Ramos (cell line): ENCODE data around the gene PPM1M.

Experiments used
- in situ Hi-C: fragments of 300-500 bp; cut with MboI; formaldehyde crosslinking; loops from one replicate; pipeline ENCODE4 v1.14.3; 2022; ENCODE audit warnings: low sequenced_read_pairs; ENCODE audit not compliant: unreplicated experiment

The PPM1M gene

GRCh38 chr3:52228751-52229291 is 16.7 kb upstream of the PPM1M start:
- in situ Hi-C loops: loop anchor here (25.0 kb wide), 1 partner anchor 933 kb away; the partner anchor contains the start of gene PRKCD

- in situ Hi-C loops: loop anchor here (5.0 to 25.0 kb wide), 2 partner anchors 113 to 933 kb away; partner anchors contain the start of gene PRKCD
These were observed 15.9 kb upstream of the PPM1M start for GRCh38 chr3:52229656-52230055.

DNA sequence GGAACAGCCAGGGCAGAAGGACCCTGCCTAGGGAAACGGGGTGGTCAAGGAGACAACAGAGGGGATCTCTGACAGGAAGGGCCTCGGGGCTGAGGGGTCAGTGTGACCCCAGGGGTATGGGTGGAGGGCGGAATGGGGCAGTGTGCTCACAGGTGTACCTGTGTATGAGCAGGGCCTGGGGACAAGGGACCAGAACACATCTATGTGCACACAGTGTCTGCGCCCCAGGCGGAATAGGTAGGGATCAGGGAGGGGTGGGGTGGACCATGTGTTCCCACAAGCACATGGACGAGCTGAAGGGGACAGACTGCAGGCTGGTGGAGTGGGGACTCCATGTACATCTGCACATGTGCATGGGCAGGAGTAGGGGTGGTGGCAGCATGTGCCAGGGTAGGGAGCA is 15.1 kb upstream of the PPM1M start:
- in situ Hi-C loops: loop anchor here (5.0 to 25.0 kb wide), 2 partner anchors 112 to 932 kb away; partner anchors contain the start of gene PRKCD

GRCh38 chr3:52230889-52231499 is 14.6 kb upstream of the PPM1M start:
- in situ Hi-C loops: loop anchor here (5.0 to 25.0 kb wide), 2 partner anchors 111 to 931 kb away; partner anchors contain the start of gene PRKCD

DNA sequence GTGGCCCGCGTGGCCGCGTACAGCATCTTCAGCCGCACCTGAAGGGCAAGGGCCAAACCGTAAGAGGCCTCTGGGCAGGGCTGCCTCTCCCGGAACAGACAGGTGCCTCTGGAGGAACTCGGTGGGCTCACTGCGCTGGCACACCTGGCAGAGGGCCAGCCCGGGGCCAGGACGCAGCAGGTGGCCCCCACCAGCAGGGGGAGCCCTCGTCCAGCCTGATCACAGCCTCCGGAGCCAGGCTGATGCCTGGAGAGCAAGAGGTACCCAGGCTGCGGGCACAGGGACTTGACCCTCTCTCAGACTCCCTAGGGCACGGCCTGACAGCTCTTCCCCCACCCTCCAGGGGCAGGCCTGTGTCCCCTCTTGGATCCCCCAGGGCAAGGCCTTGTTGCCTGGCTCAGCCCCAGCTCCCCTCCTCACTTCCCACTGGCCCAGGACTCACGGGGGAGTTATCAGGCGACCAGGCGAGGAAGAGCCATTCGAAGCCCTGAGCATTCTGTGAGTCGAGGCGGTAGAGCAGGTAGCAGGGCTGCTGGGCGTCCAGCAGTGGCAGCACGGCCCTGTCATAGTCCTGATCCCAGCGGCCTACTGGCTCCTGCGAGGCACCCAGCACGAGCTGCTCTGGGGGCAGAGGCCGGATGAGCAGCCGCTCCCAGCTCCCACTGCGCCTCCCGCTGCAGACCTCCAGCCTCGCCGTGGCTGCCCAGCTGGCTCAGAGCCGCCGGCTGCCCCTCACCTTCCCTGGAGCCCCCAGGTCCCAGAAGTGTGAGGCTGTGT is 13.9 kb upstream of the PPM1M start:
- in situ Hi-C loops: loop anchor here (5.0 to 25.0 kb wide), 2 partner anchors 111 to 931 kb away; partner anchors contain the start of gene PRKCD

- in situ Hi-C loops: loop anchor here (5.0 to 25.0 kb wide), 2 partner anchors 110 to 930 kb away; partner anchors contain the start of gene PRKCD
These were observed 13.1 kb upstream of the PPM1M start for GRCh38 chr3:52232279-52233107.

DNA sequence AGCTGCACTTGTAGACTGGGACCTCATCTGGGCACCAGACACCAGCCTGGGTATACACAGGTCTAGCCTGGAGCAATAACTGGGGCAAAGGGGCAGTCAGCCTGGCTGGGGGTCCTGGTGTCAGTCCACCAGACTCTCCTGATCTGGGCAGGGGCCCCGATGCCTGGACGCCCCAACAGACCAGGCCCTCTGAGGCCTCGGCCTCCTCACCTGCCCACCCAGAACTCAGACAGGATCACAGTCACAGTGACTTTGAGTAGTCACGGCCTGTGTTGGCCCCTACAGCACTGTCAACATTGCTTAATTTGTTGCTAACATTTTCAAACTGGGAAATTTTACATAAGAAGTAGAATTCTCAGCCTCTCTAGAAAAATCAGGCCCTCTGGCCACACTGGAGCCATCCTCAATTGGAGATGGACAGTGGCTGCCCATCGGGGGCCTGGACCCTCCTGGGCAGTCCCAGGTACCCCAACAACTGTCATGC is 12.4 kb upstream of the PPM1M start:
- in situ Hi-C loops: loop anchor here (5.0 to 25.0 kb wide), 2 partner anchors 109 to 929 kb away; partner anchors contain the start of gene PRKCD

GRCh38 chr3:52233968-52234367 is 11.6 kb upstream of the PPM1M start:
- in situ Hi-C loops: loop anchor here (5.0 to 25.0 kb wide), 2 partner anchors 108 to 928 kb away; partner anchors contain the start of gene PRKCD

- in situ Hi-C loops: loop anchor here (5.0 to 25.0 kb wide), 2 partner anchors 108 to 928 kb away; partner anchors contain the start of gene PRKCD
These were observed 10.8 kb upstream of the PPM1M start for GRCh38 chr3:52234516-52235447.

DNA sequence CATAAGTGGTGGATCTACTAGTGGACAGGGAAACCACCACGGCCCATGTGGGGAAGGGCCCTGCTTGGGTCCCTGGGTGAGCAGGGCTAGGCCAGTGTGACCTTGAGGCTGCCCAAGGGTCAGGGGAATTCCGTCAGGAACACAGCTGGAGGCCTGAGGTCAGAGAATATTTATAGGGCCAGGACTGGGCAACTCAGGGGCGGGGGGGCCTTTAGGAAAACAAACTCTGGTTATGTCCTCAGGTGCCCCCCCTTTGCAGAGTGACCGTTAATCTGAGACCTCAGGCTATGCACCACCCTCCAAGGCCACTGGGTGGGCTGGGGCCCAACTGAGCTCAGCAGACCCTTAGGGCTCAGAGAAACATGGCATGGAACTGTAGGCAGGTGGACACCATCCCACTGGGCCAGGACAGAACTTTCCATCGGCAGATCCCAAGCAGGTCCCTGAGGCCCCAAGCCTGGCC is 9.1 kb upstream of the PPM1M start:
- in situ Hi-C loops: loop anchor here (25.0 kb wide), 1 partner anchor 926 kb away; the partner anchor contains the start of gene PRKCD

- in situ Hi-C loops: loop anchor here (25.0 kb wide), 1 partner anchor 925 kb away; the partner anchor contains the start of gene PRKCD
These were observed 8.4 kb upstream of the PPM1M start for GRCh38 chr3:52237006-52237656.

- in situ Hi-C loops: loop anchor here (25.0 kb wide), 1 partner anchor 925 kb away; the partner anchor contains the start of gene PRKCD
These were observed 7.8 kb upstream of the PPM1M start for GRCh38 chr3:52237657-52238172.

GRCh38 chr3:52238193-52238760 is 7.3 kb upstream of the PPM1M start:
- in situ Hi-C loops: loop anchor here (25.0 kb wide), 1 partner anchor 924 kb away; the partner anchor contains the start of gene PRKCD

DNA sequence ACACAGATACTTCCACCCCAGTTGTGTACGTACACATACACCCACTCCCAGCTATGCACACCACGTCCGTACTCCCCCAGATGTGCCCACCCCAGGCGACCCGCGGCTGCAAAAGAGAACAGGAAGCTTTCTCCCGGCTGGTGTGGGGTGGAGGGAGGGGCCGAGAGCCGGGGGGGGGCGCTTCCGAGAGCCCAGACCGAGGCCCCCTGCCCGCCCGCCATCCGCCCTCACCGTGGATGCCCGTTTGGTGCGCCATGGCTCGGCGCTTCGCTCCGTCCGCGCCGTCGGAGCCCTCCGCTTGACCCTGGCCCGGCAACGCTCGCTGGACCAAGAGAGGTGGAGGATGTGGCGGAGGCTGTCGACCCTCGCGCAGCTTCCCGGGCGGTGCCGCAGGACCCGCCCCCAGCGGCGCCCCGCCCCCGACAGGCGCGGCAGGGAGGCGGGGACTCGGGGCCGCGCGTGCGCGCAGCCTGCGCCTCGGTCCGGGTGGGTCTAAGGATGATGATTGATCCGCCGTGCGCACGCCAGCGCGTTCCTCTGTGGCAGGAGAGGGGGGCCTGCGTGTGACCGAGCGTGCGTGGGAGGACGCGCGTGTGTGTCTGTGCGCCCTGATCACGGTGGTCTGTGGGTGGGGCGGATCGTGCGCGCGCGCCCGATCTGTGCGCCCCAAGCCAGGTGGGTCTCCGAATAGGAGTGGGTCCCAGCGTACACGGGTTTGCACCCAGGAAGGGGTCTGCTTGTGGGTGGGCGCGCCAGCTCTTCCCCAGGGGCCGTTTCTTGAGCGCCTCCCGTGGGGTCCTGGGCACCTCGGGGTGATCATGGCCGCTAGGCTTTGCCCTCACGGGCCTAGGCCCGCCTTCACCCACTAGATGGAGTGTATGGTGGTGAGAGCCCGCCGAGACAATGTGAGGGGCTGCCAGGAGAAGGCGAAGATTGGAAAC is 6.5 kb upstream of the PPM1M start, which contains the start of gene TWF2:
TSS of gene TWF2 (minus strand) at position 398 of the 941 bp plus-strand sequence. CDS start at position 256, 142 bp downstream.
- in situ Hi-C loops: loop anchor here (25.0 kb wide), 1 partner anchor 923 kb away; the partner anchor contains the start of gene PRKCD

DNA sequence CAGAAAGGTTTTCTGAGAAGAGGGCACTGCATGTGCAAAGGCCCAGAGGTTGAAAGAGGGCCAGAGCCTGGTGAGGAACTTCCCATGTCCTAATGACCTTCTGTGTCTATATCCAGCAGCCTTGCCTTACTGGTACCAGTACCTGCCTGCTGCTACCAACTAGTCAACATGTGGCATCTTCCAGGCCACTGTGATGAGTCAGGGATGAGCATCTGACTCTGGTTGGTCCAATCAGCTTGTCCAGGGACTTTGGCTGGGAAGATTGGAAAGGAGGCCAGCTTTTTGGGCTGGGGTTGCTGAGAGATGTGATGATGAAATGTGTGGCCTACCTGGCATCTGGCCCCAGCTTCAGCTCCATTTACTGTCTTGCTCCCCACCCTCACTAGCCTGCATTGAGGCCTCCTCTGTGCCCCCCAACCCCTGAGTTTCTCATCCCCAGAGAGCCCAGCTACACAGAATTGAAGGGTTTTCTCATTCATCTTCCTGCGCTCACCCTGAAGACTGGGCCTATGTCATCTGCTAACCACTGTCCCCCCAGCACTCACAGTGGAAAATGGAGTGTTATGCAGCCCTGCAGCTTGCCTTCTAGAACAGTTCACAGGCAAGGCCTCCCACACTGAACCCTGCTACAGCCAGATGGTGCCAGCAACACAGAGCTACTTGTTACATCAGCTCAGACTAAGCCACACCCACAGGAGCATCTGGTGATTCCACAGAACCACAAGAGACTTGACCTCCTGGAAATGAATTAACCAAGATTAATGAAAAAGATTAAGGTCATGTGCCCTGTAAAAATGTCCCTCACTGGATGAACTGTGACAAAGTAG is 5.3 kb upstream of the PPM1M start:
- in situ Hi-C loops: loop anchor here (25.0 kb wide), 1 partner anchor 922 kb away; the partner anchor contains the start of gene PRKCD
